ENCODE results near the gene ATXN7L1. TPM values are rescaled to one million over a fixed set of nuclear protein-coding genes. Genes with fewer than 3 reads are reported as not detected.

ATXN7L1 gene
- total RNA-seq, 2 experiments from 2014 or later: 11.2 to 16.9 TPM

DNA sequence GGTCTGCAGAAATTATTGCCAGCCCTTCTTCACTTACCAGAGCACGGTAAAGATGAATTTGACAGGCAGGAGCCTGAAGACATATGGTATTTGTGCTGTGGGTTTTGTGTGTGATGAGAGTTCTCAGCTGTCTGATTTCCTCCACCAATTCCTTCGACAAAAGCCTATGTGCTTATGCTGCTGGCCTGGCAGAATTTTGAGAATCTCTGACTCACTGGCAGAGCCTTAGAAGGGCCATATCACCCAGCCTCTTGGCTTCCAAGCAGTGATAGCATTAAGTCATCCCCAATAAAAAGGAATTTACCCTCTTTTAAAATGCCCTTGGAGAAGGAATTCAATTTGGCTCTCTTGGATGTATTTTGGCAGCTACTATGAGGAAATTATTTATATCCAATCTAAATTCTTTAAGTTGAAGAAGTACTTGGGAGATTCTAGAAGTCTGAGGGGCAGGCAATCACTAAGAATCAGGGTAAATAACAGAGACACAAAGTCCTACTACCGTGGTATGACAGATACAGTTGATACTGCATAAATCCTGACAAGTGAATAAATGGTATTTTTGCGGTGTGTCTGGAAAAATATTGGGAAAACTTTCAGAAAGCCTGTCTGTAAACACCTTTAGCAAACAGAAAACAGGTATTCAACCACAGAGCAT, 226.5 kb downstream of the ATXN7L1 start:
- Mint-ChIP-seq H3K27ac (no peak overlapping the region), H3K9me3 (ENCODE audit: low read depth) (no peaks in the 10 kb centered on the region), H3K27me3 (no peaks in the 10 kb centered on the region), H3K4me3 (no peak overlapping the region), H3K36me3 (ENCODE audit: low read depth) (peaks cover 13% of the 10 kb centered on the region), H3K4me1 (peaks cover 12% of the 10 kb centered on the region)
- DNase-seq (no peak), ATAC-seq (no peak)
- intact Hi-C loops (cut with DNase I, micrococcal nuclease): loop anchor here (5.0 kb wide), 3 partner anchors 107 to 502 kb away; partner anchors contain the start of gene ATXN7L1 (in 1 of the 2)
- POLR2A ChIA-PET: no interaction called here
- CTCF ChIA-PET: interaction anchor here (0.8 to 6.0 kb wide), 3 partner anchors 94 to 392 kb away, joined by 3 to 47 read pairs (median 4); no protein-coding TSS in a partner anchor

DNA sequence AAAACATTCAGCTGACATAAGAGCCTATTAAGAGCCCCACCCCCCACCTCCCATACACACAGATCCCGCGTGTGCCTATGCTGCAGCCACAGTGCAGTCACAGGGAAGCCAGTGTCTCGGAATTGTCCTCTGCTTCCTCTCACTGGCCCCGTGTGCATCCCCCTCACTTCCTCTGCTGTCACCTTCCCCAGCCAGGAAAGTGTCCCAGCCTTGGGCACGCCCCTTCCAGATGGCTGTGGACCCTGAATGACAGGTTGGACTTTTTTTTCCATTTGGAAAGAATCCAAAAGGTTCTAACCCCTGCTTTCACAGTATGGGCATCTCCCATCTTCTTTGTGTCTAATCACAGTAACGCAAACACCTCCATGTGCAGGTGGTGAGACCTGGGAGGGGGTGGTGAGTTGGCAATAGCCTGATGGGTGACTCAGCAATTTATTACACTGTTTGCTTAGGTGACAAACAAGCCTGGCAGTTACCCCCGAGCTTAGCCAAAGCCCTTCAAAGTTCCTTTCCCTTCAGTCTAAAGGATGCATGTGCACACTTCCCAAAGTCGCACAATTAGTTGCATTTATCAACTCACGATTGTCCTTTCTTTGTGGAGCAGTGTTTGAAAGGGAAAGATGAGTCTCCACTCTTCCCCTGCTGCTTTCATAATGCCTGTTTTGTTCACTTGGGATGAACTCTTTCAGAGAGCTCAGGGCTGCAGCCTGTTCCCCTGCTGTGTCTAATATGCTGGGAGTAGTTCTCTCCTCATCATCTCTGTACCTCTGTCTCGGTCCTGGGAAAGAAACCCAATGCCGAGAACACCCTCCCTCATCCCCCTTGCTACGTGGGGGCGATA, 227.6 kb downstream of the ATXN7L1 start:
- ATAC-seq: no peak

DNA sequence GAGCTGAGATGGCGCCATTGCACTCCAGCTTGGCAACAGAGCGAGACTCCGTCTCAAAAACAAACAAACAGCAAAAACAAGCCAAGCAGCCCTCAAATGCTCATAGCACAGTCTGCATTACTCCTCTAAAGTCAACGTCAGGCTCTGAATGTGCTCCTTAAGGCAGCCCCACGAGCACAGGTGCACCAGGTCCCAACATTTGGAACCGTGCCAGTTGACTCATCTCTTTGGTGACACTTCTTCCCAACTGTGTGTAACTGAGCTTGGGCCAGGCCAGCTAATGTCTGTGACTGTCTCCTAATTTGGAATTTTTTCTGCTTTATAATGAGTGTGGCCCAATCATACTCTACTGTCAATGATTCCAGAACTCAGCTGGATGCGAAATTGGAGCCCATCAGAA, 228.8 kb downstream of the ATXN7L1 start:
- DNase-seq (peak; percentile 27), ATAC-seq (no peak)
- peaks cover 14% of the 10 kb centered on the region for H3K4me1 Mint-ChIP-seq
- POLR2A ChIA-PET: no interaction called here
- no peak overlapping the region for H3K27ac Mint-ChIP-seq
- intact Hi-C loops (cut with DNase I, micrococcal nuclease): no loop called here
- no peaks in the 10 kb centered on the region for H3K9me3 Mint-ChIP-seq (ENCODE audit: low read depth)
- CTCF ChIA-PET: interaction anchor here (0.8 to 3.0 kb wide), 5 partner anchors 10 to 518 kb away, joined by 3 to 18 read pairs (median 3); no protein-coding TSS in a partner anchor
- H3K36me3 Mint-ChIP-seq (ENCODE audit: low read depth): peaks cover 18% of the 10 kb centered on the region
- H3K27me3 Mint-ChIP-seq: no peaks in the 10 kb centered on the region
- H3K4me3 Mint-ChIP-seq: no peak overlapping the region

More for the DNA sequence above, 227.6 kb downstream of the ATXN7L1 start:
- Mint-ChIP-seq H3K27ac (peak overlapping the region; percentile 17), H3K4me1 (peaks cover 12% of the 10 kb centered on the region), H3K27me3 (no peaks in the 10 kb centered on the region), H3K9me3 (ENCODE audit: low read depth) (no peaks in the 10 kb centered on the region), H3K4me3 (no peak overlapping the region), H3K36me3 (ENCODE audit: low read depth) (peaks cover 13% of the 10 kb centered on the region)
- DNase-seq: no peak
- ChIA-PET CTCF (interaction anchor here (0.8 to 3.0 kb wide), 3 partner anchors 8 to 393 kb away, joined by 3 to 18 read pairs (median 8); no protein-coding TSS in a partner anchor), POLR2A (no interaction called here)
- intact Hi-C loops (cut with DNase I, micrococcal nuclease): no loop called here

DNA sequence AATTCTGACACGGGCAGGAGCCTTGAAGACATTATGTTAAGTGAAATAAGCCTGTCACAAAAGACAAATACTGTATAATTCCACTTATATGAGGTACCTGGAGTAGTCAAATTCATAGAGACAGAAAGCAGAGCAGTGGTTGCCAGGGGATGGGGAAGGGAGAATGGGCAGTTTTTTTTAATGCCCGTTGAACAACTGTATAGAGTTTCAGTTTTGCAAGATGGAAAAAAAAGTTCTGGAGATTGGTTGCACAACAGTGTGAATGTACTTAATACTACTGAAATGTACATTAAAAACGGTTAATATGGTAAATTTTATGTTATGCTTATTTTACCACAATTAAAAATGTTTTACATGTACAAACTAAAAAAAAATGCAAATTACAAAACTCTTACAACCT, 231.5 kb downstream of the ATXN7L1 start:
- Mint-ChIP-seq H3K27me3 (no peaks in the 10 kb centered on the region), H3K4me3 (no peak overlapping the region), H3K4me1 (peaks cover 11% of the 10 kb centered on the region), H3K27ac (no peak overlapping the region), H3K36me3 (ENCODE audit: low read depth) (peaks cover 23% of the 10 kb centered on the region), H3K9me3 (ENCODE audit: low read depth) (no peaks in the 10 kb centered on the region)
- DNase-seq (no peak), ATAC-seq (no peak)
- ChIA-PET CTCF (interaction anchor here (0.6 to 1.8 kb wide), 4 partner anchors 12 to 579 kb away, joined by 3 to 5 read pairs (median 4); no protein-coding TSS in a partner anchor), POLR2A (no interaction called here)
- intact Hi-C loops (cut with DNase I, micrococcal nuclease): no loop called here

DNA sequence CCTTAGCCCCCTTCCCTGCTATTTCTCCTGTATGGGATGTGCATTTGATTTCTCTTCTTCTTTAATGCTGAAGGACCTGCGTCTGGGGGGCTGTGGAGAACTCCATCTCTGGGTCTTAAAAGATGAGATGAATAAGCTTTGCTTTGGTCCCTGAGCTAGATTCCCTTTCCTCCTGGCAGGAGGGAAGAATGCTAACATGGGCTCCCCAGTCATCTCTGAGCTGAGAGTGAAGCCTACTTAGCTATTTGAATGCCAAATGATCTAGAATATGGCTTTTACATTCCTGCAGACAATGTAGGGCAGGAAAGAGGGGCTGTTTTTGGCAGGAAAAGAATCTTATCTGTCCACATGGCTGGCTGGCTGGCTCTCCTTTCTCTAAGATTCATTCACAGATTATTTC, 232.5 kb downstream of the ATXN7L1 start:
- ChIA-PET POLR2A (interaction anchor here (0.6 kb wide), 1 partner anchor 86 kb away, joined by 5 read pairs; no protein-coding TSS in a partner anchor), CTCF (interaction anchor here (0.6 to 1.8 kb wide), 3 partner anchors 13 to 398 kb away, joined by 4 to 5 read pairs (median 5); no protein-coding TSS in a partner anchor)
- intact Hi-C loops (cut with DNase I, micrococcal nuclease): no loop called here
- H3K27me3 Mint-ChIP-seq: no peaks in the 10 kb centered on the region
- no peaks in the 10 kb centered on the region for H3K9me3 Mint-ChIP-seq (ENCODE audit: low read depth)
- peaks cover 23% of the 10 kb centered on the region for H3K36me3 Mint-ChIP-seq (ENCODE audit: low read depth)
- peaks cover 6% of the 10 kb centered on the region for H3K4me1 Mint-ChIP-seq
- H3K4me3 Mint-ChIP-seq: no peak overlapping the region
- H3K27ac Mint-ChIP-seq: no peak overlapping the region
- no peak for DNase-seq
- no peak for ATAC-seq

DNA sequence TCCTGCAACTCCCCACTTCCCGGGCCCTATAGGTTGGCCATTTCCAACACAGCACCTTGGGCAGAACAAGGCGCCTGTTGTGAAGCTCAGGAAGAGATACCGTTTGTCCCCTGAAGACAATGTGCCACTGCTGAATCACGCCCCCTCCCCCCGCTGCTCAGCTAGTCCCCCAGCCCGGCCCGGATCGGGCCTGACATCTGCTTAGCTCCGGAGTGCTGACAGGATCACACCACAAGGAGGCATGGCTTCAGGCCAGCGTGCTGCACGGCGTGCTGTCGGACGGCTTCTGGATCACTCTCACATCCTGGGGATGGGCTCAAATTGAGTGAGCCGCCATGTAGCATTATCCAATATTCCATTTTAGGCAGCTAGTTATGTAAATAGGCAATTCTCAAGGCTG, 233.0 kb downstream of the ATXN7L1 start:
- Mint-ChIP-seq H3K27ac (no peak overlapping the region), H3K9me3 (ENCODE audit: low read depth) (no peaks in the 10 kb centered on the region), H3K27me3 (no peaks in the 10 kb centered on the region), H3K4me3 (no peak overlapping the region), H3K4me1 (peaks cover 2% of the 10 kb centered on the region), H3K36me3 (ENCODE audit: low read depth) (peaks cover 23% of the 10 kb centered on the region)
- DNase-seq (no peak), ATAC-seq (no peak)
- CTCF ChIA-PET: interaction anchor here (0.5 to 1.8 kb wide), 3 partner anchors 13 to 399 kb away, joined by 3 to 5 read pairs (median 5); no protein-coding TSS in a partner anchor
- intact Hi-C loops (cut with DNase I, micrococcal nuclease): no loop called here
- POLR2A ChIA-PET: interaction anchor here (0.6 kb wide), 1 partner anchor 86 kb away, joined by 5 read pairs; no protein-coding TSS in a partner anchor

DNA sequence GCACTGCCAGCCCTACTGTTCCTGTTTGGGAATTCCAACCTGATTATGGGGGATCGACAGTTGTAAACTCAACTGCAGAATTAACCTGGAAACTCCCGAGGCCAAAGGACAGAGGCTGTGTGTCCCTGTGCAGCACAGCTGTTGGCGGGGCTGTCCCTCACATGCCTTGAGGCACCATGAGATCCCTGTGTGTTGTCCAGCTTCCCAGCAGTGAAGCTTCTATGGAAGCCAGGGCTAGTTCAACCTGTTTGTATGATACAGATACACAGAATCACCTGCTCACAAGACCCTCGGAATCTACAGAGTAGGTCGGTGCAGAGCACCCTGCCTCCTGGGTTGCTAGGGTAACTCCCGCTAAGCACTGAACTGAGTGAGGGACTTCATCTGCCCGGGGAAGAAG, 234.1 kb downstream of the ATXN7L1 start:
- CTCF ChIA-PET: no interaction called here
- POLR2A ChIA-PET: no interaction called here
- Mint-ChIP-seq H3K4me3 (no peak overlapping the region), H3K27ac (no peak overlapping the region), H3K4me1 (peaks cover 2% of the 10 kb centered on the region), H3K9me3 (ENCODE audit: low read depth) (no peaks in the 10 kb centered on the region), H3K27me3 (no peaks in the 10 kb centered on the region), H3K36me3 (ENCODE audit: low read depth) (peaks cover 25% of the 10 kb centered on the region)
- DNase-seq (no peak), ATAC-seq (no peak)
- intact Hi-C loops (cut with DNase I, micrococcal nuclease): no loop called here

DNA sequence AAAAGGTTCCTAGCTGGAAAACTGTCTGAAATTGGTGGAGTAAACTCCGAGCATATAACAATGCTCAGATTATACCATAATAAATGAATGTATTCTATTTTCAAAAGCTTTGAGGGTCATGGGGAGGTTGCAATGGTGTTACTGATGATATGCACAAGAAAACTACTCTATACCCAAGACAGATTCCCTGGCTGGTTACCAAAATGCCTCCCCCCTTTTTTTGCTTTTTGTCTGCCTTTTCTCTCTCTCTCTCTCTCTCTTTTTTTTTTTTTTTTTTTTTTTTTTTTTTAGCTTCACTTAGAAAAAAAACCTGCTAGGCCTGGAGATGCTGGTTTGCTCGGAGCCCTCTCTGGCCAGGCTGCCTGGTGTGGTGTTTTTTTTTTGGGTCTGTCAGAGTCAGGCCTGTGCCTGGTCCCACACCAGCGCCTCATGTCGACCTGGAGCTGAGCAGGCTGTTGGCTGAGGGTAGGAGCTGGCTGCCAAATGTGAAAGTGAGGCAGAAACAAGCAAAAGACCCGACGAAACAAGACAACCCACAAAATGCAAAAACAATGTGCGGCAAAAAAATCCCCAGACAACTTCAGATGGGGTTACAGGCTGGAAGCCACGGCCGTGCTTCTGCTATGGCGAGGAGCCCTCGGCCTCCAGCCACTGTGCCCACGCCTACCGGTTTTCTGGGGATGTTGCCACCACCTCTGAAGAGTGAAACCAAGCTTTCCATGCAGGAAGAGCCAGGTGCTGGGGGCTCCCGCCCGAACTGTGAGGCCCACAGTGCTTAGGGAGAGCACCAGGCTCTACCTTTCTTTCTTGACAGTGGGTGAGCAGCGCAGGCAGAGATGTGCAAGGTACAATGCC, 235.2 kb downstream of the ATXN7L1 start:
- Mint-ChIP-seq H3K4me1 (peaks cover 2% of the 10 kb centered on the region), H3K27me3 (no peaks in the 10 kb centered on the region), H3K4me3 (no peak overlapping the region), H3K27ac (no peak overlapping the region), H3K9me3 (ENCODE audit: low read depth) (no peaks in the 10 kb centered on the region), H3K36me3 (ENCODE audit: low read depth) (peaks cover 28% of the 10 kb centered on the region)
- ChIA-PET POLR2A (no interaction called here), CTCF (interaction anchor here (0.5 to 0.6 kb wide), 2 partner anchors 99 to 526 kb away, joined by 3 to 4 read pairs; no protein-coding TSS in a partner anchor)
- DNase-seq (no peak), ATAC-seq (no peak)
- intact Hi-C loops (cut with DNase I, micrococcal nuclease): no loop called here

DNA sequence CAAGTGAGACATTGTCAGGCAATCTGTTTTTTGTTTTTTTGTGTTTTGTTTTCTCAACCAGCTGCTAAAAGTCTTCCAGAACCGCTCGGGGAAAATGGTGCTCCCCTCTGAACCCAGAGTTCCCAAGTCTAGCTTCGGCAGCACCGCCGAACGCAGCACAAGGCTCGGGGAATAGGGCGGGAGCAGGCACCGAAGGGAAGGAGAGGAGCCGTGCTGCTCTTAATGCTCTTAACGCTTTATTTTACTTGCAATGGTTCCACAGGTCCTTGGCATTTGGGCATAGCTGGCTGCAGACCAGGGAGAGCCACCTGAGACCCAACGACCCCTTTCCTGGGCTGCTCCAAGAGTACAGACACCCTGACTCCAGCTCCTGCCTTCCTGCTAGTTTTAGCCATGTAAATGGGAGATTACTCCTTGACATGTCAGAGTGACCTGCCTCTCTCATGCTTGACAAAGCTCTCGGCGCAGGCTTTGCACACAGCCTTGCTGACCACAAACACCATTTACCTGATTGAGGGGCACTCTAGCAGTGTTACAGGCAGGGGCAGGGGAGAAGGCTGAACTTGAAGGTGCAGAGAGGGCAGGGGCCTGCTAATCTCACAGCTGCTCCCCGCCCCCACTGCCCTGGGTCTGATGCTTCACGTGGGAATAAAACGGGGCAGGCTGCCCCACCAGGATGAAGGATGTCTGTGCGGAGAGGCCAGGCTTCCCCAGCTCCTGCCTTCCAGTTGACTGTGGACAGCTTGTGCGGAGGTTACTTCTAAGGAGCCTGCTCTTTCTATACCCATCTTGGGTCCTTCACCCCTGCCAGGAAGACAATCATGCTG, 236.5 kb downstream of the ATXN7L1 start:
- no peaks in the 10 kb centered on the region for H3K9me3 Mint-ChIP-seq (ENCODE audit: low read depth)
- H3K27ac Mint-ChIP-seq: no peak overlapping the region
- no peak overlapping the region for H3K4me3 Mint-ChIP-seq
- ChIA-PET POLR2A (no interaction called here), CTCF (interaction anchor here (0.5 to 1.4 kb wide), 3 partner anchors 13 to 1876 kb away, joined by 3 to 4 read pairs (median 3); no protein-coding TSS in a partner anchor)
- peaks cover 2% of the 10 kb centered on the region for H3K4me1 Mint-ChIP-seq
- DNase-seq: no peak
- ATAC-seq: no peak
- H3K36me3 Mint-ChIP-seq (ENCODE audit: low read depth): peaks cover 27% of the 10 kb centered on the region
- intact Hi-C loops (cut with DNase I, micrococcal nuclease): no loop called here
- no peaks in the 10 kb centered on the region for H3K27me3 Mint-ChIP-seq

DNA sequence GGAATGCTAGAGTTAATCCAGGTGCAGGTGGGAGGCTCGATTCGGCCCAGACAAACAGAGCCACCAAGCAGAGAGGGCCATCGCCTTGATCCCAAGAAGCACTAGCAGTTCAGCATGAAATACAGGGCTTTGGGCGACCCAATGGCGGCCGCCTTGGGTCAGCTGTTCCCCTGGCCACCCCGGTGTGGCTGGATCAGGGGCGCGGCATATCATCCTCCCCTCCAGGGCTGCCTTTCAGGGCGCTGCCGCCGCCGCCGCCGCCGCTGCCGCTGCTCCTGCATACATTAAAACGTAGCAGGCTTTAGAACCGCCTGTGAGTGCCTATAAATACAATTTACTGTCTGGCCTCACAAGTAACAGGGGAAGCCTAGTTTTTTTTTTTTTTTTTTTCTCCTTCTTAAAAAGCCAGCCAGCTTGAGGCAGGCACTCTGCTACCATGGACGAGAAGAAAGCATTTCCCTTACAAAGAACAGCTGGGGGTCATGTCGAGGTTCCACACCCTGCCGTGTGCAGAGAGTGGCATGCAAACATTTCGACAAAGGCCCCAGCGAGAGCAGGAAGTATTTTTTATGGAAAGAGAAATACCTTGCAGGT, 237.4 kb downstream of the ATXN7L1 start:
- intact Hi-C loops (cut with DNase I, micrococcal nuclease): no loop called here
- ChIA-PET CTCF (interaction anchor here (0.5 to 1.4 kb wide), 2 partner anchors 13 to 1877 kb away, joined by 3 to 4 read pairs; no protein-coding TSS in a partner anchor), POLR2A (no interaction called here)
- Mint-ChIP-seq H3K9me3 (ENCODE audit: low read depth) (no peaks in the 10 kb centered on the region), H3K27ac (no peak overlapping the region), H3K4me3 (no peak overlapping the region), H3K36me3 (ENCODE audit: low read depth) (peaks cover 28% of the 10 kb centered on the region), H3K27me3 (no peaks in the 10 kb centered on the region), H3K4me1 (peaks cover 2% of the 10 kb centered on the region)
- no peak for DNase-seq
- ATAC-seq: no peak

All from activated CD4-positive, alpha-beta T cell treated with anti-CD3 and anti-CD28 coated beads for 36 hours (primary cell).